GM20000 (cell line): ENCODE results near the gene PRKAG2.

Experiments used
- DNase-seq: peaks from one replicate; pipeline ENCODE4 v3.0.0; 2012; ENCODE audit warnings: low spot score
- TF ChIP-seq, protein P1 (sequence below): IDR thresholded peaks from 2 replicates; pipeline ENCODE4 v1.5.1; 2012; ENCODE audit warnings: mild to moderate bottlenecking, control low read depth; ENCODE audit errors: extremely low read depth, missing control alignments

The PRKAG2 gene

GRCh38 chr7:151866761-151867655 lies 9.9 kb downstream of the PRKAG2 start:
- no peak for DNase-seq
- TF ChIP-seq, protein P1, sequence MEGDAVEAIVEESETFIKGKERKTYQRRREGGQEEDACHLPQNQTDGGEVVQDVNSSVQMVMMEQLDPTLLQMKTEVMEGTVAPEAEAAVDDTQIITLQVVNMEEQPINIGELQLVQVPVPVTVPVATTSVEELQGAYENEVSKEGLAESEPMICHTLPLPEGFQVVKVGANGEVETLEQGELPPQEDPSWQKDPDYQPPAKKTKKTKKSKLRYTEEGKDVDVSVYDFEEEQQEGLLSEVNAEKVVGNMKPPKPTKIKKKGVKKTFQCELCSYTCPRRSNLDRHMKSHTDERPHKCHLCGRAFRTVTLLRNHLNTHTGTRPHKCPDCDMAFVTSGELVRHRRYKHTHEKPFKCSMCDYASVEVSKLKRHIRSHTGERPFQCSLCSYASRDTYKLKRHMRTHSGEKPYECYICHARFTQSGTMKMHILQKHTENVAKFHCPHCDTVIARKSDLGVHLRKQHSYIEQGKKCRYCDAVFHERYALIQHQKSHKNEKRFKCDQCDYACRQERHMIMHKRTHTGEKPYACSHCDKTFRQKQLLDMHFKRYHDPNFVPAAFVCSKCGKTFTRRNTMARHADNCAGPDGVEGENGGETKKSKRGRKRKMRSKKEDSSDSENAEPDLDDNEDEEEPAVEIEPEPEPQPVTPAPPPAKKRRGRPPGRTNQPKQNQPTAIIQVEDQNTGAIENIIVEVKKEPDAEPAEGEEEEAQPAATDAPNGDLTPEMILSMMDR, result no peak

GRCh38 chr7:151866028-151866427 lies 10.9 kb downstream of the PRKAG2 start:
- DNase-seq, result no peak
- TF ChIP-seq, protein P1, result no peak

- TF ChIP-seq, protein P1, result no peak
- DNase-seq, result no peak
Observed at GRCh38 chr7:151865070-151865670, 11.7 kb downstream of the PRKAG2 start.

- no peak for DNase-seq
- TF ChIP-seq, protein P1, result no peak
Observed at GRCh38 chr7:151864561-151864960, 12.4 kb downstream of the PRKAG2 start.

DNA sequence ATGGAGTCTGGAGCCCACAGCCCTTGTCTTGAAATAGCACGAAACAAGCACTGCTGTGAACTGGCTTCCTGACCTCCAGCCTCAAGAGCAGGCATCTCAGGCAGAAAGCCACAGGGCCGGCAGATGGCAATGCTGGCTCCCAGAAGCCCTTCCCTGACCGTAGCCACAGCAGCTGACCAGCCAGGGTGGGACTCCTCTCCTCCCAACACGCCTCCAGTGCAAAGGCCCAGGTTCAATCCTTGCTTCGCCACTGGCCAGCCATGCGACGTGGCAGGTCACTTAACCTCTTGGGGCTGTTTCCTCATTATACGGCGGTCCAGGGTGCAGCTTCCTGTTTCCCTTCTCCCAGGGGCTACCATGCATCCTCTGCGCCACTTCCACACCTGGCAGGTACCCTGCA lies 12.8 kb downstream of the PRKAG2 start:
- TF ChIP-seq, protein P1, result no peak
- DNase-seq, result no peak

- DNase-seq, result no peak
- TF ChIP-seq, protein P1, result no peak
Observed at GRCh38 chr7:151863386-151864079, 13.4 kb downstream of the PRKAG2 start.

DNA sequence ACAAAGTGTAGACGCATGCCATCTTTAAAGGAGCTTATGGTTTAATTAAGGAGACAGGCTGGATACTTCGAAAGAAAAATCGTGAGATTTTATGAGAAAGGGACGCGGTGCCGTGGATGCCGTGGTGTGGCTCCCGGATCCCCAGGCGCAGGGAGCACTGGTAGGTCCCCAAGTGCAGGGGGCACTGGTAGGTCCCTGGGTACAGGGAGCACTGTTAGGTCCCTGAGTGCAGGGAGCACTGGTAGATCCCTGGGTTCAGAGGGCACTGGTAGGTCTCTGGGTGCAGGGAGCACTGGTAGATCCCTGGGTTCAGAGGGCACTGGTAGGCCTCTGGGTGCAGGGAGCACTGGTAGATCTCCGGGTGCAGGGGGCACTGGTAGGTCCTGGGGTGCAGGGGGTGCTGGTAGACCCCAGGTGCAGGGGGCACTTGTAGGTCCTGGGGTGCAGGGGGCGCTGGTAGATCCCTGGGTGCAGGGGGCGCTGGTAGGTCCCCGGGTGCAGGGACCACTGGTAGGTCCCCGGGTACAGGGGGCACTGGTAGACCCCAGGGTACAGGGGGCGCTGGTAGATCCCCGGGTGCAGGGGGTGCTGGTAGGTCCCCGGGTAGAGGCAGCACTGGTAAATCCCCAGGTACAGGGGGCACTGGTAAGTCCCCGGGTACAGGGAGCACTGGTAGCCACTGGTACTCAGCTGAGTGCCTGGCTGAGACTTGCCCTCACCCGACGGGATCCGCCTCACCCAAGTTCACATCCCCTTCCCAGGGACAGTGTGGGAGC lies 14.1 kb downstream of the PRKAG2 start:
- TF ChIP-seq, protein P1, result no peak
- DNase-seq, result no peak
